RWPE2 (cell line): Measurements from ENCODE around the gene ZDHHC13.

ENCODE experiments used
- ATAC-seq: fragments of 200-7000 bp; cut with Tn5 transposase; 3 replicates; pipeline ENCODE4 v1.9.1; 2021; ENCODE audit warnings: low read depth
- DNase-seq: peaks from one replicate; pipeline ENCODE4 v3.0.0-alpha.2; 2020; ENCODE audit warnings: low spot score
- H3K27ac ChIP-seq: fragments of 450-650 bp; 2 replicates; pipeline ENCODE4 v1.5.1; 2017; ENCODE audit warnings: mild to moderate bottlenecking; ENCODE audit not compliant: poor library complexity, severe bottlenecking
- H3K27me3 ChIP-seq: fragments of 250-450 bp; sonication (Bioruptor Pico); 2 replicates; pipeline ENCODE4 v1.5.1; 2021; ENCODE audit warnings: mild to moderate bottlenecking, moderate library complexity; ENCODE audit not compliant: insufficient read depth, poor library complexity, severe bottlenecking
- H3K36me3 ChIP-seq: fragments of 250-450 bp; sonication (Bioruptor Pico); 2 replicates; pipeline ENCODE4 v1.5.1; 2020; ENCODE audit warnings: low read depth, mild to moderate bottlenecking, moderate library complexity
- H3K4me1 ChIP-seq: fragments of 250-450 bp; sonication (Bioruptor Pico); 2 replicates; pipeline ENCODE4 v1.5.1; 2021; ENCODE audit warnings: mild to moderate bottlenecking, moderate library complexity; ENCODE audit not compliant: insufficient read depth, poor library complexity, severe bottlenecking
- H3K4me3 ChIP-seq: fragments of 250-450 bp; sonication (Bioruptor Pico); 2 replicates; pipeline ENCODE4 v1.5.1; 2021; ENCODE audit warnings: mild to moderate bottlenecking, moderate library complexity; ENCODE audit not compliant: severe bottlenecking
- H3K9me3 ChIP-seq: fragments of 250-450 bp; sonication (Bioruptor Pico); 2 replicates; pipeline ENCODE4 v1.5.1; 2021; ENCODE audit warnings: mild to moderate bottlenecking, moderate library complexity; ENCODE audit not compliant: severe bottlenecking
- CTCF ChIP-seq: fragments of 450-650 bp; IDR thresholded peaks from one replicate; pipeline ENCODE4 v1.5.1; 2017; ENCODE audit warnings: mild to moderate bottlenecking, moderate library complexity; ENCODE audit not compliant: poor library complexity, severe bottlenecking

Gene ZDHHC13

GRCh38 chr11:19225581-19225980, 108.6 kb downstream of the ZDHHC13 start:
- Histone ChIP-seq H3K4me3 (no peak overlapping the region), H3K9me3 (no peaks in the 10 kb centered on the region), H3K27me3 (no peaks in the 10 kb centered on the region), H3K4me1 (peaks cover 9% of the 10 kb centered on the region), H3K36me3 (peaks cover 40% of the 10 kb centered on the region), H3K27ac (no peak overlapping the region)
- DNase-seq (no peak), ATAC-seq (no peak)
- no peak for TF ChIP-seq CTCF
